Stimulated activated CD4-positive, alpha-beta T cell treated with anti-CD3 and anti-CD28 coated beads, Interleukin-15, amount 100 ng/mL, for 24 hours (primary cell): ENCODE results near the gene SLC39A11.

Source experiments
- DNase-seq: peaks from one replicate; pipeline ENCODE4 v3.0.0-alpha.2; 2020

SLC39A11 gene

DNA sequence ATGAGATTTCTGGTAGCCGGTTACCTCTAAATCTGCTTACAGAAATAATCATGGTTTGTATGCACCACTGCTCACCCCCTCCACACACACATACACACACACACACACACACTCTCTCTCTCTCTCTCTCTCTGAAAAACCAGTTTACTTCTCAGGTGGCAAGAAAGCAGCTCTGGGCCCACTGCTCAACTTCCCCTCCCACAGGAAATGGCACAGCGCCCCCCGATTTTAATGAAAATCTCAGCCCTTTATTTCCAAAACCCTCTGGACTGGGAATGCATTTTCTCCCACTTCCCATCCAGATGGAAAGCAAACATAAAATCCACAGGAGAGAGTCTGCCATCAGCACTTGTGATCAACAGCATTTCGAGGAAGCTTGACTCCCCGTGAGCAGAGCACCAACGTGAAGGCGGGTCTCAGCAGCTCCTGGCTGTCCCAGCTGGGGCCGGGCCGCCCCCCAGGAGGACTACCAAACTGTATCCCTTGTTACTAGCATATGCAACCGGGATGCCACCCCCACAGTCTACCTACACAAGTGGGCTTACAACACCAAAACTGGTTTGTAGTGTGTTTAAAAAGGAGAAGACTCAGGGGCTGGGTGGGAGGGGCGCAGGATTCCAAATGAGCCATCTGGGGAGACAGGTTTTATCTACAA, 121.1 kb downstream of the SLC39A11 start:
- DNase-seq, result no peak

DNA sequence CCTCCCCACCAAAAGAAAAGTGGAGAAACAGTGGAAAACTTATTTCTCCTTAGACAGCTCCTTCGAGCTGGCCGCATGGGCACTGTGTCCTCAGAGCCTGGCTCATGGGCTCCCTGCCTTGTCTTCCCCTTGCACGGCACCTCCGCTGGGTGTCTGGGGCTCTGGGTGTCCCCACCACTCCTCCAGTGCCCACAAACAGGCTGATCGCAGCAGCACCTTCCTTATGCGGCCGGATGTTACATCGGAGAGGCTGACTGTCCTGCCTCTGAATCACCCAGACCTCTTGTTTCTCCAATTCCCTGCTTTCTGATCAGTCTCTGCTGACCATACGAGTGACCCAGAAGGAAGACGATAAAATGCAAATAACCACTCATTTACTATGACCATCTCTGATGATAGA, 121.7 kb downstream of the SLC39A11 start:
- DNase-seq, result no peak

- no peak for DNase-seq
Observed at GRCh38 chr17:72970246-72970645, 122.2 kb downstream of the SLC39A11 start.

DNA sequence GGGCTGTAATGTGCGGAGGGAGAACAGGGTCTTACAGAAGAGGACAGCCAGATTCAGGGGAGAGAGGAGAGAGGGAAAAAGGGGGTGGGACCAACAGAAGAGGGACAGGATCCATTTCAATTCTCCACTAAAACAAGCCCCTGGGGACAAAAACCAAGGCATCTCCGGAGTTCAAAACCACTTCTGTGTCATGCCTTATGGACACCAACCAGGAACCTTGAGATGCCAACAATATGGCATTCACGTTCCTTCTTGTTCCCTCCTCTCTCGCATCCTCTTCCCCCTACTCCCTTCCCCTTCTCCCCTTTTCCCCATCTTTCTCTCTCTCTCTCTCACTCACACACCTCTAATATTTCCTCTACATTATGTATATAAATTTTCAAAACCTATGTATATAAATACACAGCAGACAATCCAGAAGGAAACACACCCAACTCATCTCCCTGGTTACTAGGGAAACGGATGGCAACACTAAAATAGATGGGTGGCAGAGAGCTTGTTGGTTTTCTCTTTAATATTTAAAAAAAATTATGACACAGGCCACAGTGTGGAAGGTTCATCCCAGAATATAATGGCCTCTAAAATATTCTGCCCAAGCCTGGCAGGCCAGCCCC, 123.1 kb downstream of the SLC39A11 start:
- DNase-seq, result no peak

- no peak for DNase-seq
Observed at GRCh38 chr17:72968798-72969197, 123.7 kb downstream of the SLC39A11 start.

DNA sequence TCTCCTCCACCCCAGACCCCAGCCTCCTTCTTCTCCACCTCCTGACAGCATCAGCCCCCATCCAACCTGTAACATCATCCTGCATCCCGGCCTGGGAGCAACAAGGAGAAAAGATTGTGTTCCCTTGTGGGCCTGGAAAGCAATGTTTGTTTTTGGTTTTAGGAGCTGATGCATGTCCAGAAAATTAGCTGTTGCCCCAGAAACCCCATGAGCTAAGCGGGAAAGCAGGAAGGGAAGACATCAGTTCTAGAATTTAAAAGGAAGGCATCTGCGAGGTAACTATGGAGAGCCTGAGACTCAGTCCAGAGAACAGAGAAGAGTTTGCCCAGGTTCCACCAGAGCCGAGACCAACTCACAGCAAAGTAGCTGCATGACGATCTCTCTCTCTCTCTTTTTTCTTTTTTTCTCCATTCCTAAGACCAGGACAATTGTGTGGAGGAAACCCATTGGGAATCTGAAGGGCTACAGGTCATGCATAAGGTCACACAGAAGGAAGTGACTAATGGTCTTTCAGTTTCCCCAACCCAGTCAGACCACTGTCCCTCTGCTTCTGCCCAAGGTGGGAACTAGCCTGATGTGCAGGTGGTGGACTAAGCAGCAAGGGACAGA, 124.4 kb downstream of the SLC39A11 start:
- DNase-seq, result no peak

DNA sequence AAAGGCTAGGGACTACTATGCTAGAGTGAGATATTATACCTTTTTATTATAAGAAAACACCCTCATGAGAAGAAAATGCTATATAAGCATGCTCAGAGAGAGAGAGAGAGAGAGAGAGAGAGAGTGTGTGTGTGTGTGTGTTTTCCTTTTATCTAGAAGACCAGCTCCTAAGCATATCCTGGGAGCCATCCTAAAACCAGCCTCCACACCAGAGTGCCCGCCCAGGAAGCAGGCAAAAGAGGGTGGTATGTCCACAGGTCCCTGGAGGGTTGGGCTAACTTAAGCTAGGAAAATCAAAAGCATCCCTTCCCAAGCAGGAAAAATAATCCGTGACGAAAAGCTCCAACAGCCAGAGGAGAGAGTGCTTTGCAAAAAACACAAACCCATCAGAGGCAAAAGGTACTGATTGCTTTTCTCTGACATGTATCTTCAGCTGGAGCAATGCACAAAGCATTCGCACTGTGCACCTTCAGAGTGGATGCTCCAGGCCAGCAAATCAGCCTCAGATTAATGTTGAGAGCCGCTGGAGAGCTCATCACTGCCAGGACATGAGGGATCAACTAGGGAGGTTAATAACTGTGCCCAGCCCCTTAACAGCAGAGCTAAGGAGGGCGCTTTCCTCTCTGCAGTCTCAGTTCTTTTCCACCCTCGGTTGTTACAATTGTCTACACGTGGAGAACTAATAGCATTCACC, 125.1 kb downstream of the SLC39A11 start:
- no peak for DNase-seq

DNA sequence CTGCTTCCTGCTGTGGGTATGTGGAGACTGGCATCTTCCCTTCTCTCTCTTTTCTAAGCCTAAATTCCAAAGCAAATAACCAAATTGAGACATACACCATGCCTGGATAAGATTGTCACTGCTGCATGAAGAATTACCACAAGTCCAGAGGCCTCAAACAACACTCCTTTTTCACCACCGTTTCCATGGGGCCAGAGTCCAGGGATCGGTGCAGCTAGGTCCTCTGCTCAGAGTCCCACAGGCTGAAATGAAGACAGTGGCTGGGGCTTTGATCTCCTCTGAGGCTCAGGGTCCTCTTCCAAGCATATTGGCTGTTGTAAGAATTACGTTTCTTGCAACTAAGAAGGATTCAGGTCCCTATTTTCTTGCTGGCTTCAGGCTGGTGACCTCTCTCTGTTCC, 130.4 kb downstream of the SLC39A11 start:
- no peak for DNase-seq

DNA sequence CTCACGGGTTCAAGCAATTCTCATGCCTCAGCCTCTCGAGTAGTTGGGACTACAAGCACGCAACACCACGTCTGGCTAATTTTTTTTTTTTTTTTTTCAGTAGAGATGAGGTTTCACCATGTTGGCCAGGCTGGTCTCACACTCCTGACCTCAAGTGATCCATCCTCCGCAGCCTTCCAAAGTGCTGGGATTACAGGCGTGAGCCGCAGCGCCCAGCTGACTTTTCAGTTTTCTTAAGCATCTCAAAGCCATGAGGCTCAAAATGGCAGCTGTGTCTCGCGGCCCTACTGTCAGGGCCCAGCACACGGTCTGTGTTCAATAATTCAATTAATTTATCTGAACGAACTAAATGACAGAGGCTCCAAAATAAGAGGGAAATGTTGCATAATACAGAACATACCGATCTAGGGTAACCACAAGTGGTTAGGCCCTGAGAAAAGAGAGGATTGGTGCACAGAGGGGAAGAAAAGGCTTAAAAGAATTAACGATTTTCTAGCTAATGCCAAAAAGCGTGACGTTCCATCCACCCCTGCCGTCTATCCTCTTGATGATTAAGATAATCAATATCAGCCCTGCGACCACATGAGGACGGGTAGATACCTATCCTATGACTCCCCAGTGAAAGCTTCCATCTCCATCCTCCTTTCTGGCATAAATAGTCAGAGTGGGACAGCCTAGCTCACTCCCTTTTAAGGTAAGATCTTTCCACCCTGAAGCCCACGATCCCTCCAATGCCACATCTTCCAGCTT, 136.9 kb downstream of the SLC39A11 start:
- DNase-seq, result no peak

GRCh38 chr17:72954579-72954978, 137.9 kb downstream of the SLC39A11 start:
- DNase-seq, result no peak

DNA sequence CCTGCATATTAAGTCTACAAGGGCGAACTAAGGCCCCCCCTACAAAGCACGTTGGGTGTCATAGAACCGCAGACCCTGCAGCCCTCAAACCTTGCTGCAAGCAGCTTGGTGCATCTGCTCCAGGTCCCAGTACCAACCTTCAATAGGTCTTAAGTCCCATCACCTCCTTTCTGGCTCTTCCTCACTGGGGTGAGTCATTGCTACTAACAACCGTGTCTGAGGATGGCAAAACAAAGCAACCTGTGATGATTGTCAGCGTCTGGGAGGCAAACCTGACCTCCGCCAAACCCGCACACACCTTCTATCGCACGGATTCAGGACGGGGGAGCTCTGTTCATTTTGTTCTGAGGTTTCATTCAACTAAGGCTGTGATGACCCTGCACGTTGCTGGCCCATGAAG, 138.9 kb downstream of the SLC39A11 start:
- no peak for DNase-seq

DNA sequence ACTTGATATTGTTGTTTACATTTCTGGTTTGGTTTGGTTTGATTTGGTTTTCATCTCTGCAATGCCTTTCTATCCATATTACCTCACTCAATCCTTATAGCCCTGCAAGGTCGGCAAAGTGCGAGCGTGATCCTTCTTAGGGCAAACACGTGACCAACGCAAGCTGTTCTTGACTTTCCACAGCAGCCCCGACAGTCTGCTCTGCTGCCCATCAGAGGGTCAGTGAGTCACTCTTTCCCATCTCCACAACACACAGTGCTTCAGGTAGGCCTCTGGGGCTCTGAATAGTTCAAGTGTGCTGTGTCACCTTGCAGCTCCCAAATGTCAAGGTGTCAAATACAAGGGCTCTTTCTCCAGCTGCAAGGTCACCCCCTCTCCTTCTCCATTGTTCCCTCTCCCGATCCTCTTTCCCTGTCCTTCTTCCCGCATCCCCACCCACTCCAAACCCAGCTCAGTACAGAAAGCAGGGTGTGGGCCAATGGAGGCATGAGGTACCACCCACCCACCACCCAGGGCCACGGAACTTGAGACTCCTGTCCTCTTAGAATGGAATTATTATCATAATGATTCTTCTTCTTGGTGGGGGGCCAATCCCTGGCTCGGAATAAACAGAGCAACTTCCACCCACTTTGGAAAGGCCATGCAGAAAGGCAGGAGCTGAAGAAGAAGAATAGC, 139.7 kb downstream of the SLC39A11 start:
- DNase-seq, result no peak

- DNase-seq, result no peak
Observed at GRCh38 chr17:72952220-72952619, 140.3 kb downstream of the SLC39A11 start.

- no peak for DNase-seq
Observed at GRCh38 chr17:72950242-72950931, 142.1 kb downstream of the SLC39A11 start.

- no peak for DNase-seq
Observed at GRCh38 chr17:72948115-72948514, 144.4 kb downstream of the SLC39A11 start.

DNA sequence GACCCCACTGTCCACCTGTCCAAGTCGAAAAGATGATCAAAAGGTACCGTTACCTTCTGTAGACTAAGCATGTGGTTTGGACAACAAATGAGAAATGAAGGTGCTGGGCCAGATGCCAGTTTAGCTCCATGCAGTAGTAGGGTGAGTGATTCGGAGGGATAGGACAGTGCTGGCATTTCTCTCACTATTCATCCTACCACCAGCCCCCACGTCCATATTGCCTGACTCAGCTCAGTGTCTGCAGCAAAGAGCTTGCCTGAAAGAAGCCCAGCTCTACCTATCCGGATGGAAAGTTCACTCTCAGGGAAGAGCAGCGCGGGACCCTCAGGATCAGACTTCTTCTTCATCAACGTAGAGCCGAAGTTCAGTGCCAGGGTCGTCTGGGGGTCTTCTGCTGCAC, 145.0 kb downstream of the SLC39A11 start:
- DNase-seq, result no peak

DNA sequence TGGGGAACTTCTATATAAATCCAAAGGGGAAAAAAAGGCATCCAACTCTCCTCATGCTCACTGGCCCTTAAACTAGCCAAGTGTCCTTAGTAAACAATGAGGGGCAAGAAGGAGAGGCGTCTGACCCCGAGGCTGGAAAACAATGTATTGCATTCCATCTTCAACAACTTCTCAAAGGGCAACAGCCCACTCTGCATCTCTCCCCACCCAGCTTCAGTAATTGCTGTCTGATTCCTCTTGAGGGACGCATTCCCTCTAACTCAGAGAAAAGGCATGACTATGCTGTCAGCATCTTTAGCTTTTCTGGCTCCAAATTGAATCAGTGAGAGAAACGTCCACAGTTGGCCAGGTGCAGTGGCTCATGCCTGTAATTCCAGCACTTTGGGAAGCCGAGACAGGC, 145.8 kb downstream of the SLC39A11 start:
- DNase-seq, result no peak

GRCh38 chr17:72946156-72946555, 146.3 kb downstream of the SLC39A11 start:
- DNase-seq, result no peak

- DNase-seq, result no peak
Observed at GRCh38 chr17:72945473-72945872, 147.0 kb downstream of the SLC39A11 start.

- DNase-seq, result no peak
Observed at GRCh38 chr17:72943826-72944689, 148.4 kb downstream of the SLC39A11 start.

DNA sequence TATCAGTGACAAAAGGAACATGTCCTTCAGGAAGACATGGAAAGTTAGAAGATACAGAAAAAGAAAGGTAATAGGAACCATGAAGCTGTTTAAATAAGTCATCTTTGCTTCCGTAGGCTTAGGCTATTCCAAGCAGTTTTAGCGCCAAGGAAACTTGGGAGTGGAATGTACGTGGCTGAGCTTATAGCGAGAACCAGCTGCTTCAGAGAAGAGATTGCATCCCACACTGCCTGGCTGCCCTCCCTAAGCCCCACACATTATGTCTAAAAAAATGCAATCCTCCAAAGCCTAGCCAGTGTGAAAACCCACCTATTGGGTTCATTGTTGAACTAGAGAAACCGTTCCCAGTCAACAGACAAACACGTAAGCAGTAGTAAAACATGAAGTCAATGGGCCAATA, 149.9 kb downstream of the SLC39A11 start:
- no peak for DNase-seq
